H1 (cell line): ENCODE measurements around the gene RUNX1. TPM values are rescaled to one million over a fixed set of nuclear protein-coding genes. Genes with fewer than 3 reads are reported as not detected.

Source experiments
- EP300 ChIP-seq, 2 experiments: IDR thresholded peaks; 1 replicate in 1 of 2; 2 replicates in 1 of 2; pipeline ENCODE4 v1.6.1; 2011 to 2012; ENCODE audit warnings: low read depth in 2 of 2, low read length in 2 of 2, mild to moderate bottlenecking in 2 of 2, borderline replicate concordance in 1 of 2, inconsistent platforms in 1 of 2, moderate library complexity in 1 of 2
- GABPA ChIP-seq: IDR thresholded peaks from 2 replicates; pipeline ENCODE4 v1.6.1; 2011; ENCODE audit warnings: mild to moderate bottlenecking, low read length, moderate library complexity, borderline replicate concordance; ENCODE audit not compliant: insufficient read depth
- HDAC6 ChIP-seq: IDR thresholded peaks from one replicate; pipeline ENCODE4 v1.7.1; 2012; ENCODE audit warnings: low read depth, mild to moderate bottlenecking, inconsistent platforms, low read length, moderate library complexity
- YY1 ChIP-seq: IDR thresholded peaks from 2 replicates; pipeline ENCODE4 v1.6.1; 2011; ENCODE audit warnings: low read depth, mild to moderate bottlenecking, low read length
- polyA plus RNA-seq, 7 experiments: library from polyadenylated mRNA; depleted of rRNA in 3 of 7; stranded (reverse) in 5 of 7; unstranded in 2 of 7; fragments of >200 nt in 5 of 7; fragments of 200-250 nt in 2 of 7; gene quantifications; 1 replicate in 5 of 7; 2 replicates in 1 of 7; 4 replicates in 1 of 7; pipeline versions ENCODE4 v1.2.1 to v1.2.3, GENCODE V29; 2011 to 2013; ENCODE audit warnings: missing spikeins in 2 of 7, mixed read lengths in 2 of 7
- total RNA-seq: library from RNA; stranded (reverse); fragmentation: NEBNext Ultra II Directional; extraction: Animal tissue kit (Norgen Biotek cat#: 25700); gene quantifications from 2 replicates; pipeline ENCODE4 v1.2.1, GENCODE V29; 2021
- TF ChIP-seq, protein P1 (sequence below): IDR thresholded peaks from 2 replicates; pipeline ENCODE4 v1.6.1; 2011; ENCODE audit warnings: low read length, improper control_type of control experiment

The RUNX1 gene
- total and polyA plus RNA-seq, 2 of the 8 experiments (the other 6 are each of a cell fraction or from before 2014, with no cell fraction given): 0.20 to 0.60 TPM

DNA sequence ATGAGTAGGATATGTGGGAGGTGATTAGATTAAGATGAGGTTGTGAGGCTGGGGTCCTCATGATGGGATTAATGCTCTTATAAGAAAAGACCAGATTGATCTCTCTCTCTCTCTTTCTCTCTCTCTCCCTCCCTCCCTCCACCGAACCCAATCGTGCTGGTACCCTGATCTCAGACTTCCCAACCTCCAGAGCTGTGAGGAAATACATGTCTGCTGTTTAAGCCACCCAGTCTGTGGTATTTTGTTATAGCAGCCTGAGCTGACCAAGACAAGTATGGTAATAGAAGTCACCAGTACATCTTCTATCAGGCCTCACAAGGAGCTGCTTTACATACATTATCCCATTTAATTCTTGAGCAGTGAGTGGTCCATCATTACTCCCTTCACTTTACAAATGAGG lies 149.8 kb downstream of the RUNX1 start (continued):
- TF ChIP-seq, protein P1, sequence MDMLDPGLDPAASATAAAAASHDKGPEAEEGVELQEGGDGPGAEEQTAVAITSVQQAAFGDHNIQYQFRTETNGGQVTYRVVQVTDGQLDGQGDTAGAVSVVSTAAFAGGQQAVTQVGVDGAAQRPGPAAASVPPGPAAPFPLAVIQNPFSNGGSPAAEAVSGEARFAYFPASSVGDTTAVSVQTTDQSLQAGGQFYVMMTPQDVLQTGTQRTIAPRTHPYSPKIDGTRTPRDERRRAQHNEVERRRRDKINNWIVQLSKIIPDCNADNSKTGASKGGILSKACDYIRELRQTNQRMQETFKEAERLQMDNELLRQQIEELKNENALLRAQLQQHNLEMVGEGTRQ: no peak
- no peak for TF ChIP-seq HDAC6
- TF ChIP-seq GABPA: no peak
- no peak for TF ChIP-seq EP300 (IDR thresholded peaks at IDR 0.05; ENCODE audit: borderline replicate concordance in 1 of 2, low read depth in 2 of 2, low read length in 2 of 2)
- no peak for TF ChIP-seq YY1
